ENCODE data around the gene HSPA1B.

The HSPA1B gene

GRCh38 chr6:31781244-31782125 lies 46.1 kb upstream of the HSPA1B start:
- DNase-seq (ENCODE audit: insufficient read length, low spot score) (no peak), FAIRE-seq (no peak)
- TF ChIP-seq CTCF (IDR thresholded peaks at IDR 0.05; ENCODE audit: insufficient read depth, missing control alignments) = no peak

GRCh38 chr6:31782126-31782855 lies 45.2 kb upstream of the HSPA1B start:
- no peak for FAIRE-seq

GRCh38 chr6:31784098-31784925 lies 43.2 kb upstream of the HSPA1B start:
- TF ChIP-seq CTCF (IDR thresholded peaks at IDR 0.05; ENCODE audit: insufficient read depth, missing control alignments) = no peak
- DNase-seq (ENCODE audit: insufficient read length, low spot score) (no peak), FAIRE-seq (no peak)

More at GRCh38 chr6:31782126-31782855, 45.2 kb upstream of the HSPA1B start:
- TF ChIP-seq CTCF (IDR thresholded peaks at IDR 0.05; ENCODE audit: insufficient read depth, missing control alignments) = no peak
- no peak for DNase-seq (ENCODE audit: insufficient read length, low spot score)

- no peak for TF ChIP-seq CTCF (IDR thresholded peaks at IDR 0.05; ENCODE audit: insufficient read depth, missing control alignments)
- no peak for DNase-seq (ENCODE audit: insufficient read length, low spot score)
- FAIRE-seq = no peak
Observed at GRCh38 chr6:31785475-31785874, 42.1 kb upstream of the HSPA1B start.

- FAIRE-seq (no peak), DNase-seq (ENCODE audit: insufficient read length, low spot score) (peak; percentile 92)
- TF ChIP-seq CTCF (IDR thresholded peaks at IDR 0.05; ENCODE audit: insufficient read depth, missing control alignments) = peak; percentile 63
Observed at GRCh38 chr6:31791324-31792089, 36.0 kb upstream of the HSPA1B start.

GRCh38 chr6:31792090-31792374 lies 35.5 kb upstream of the HSPA1B start:
- TF ChIP-seq CTCF (IDR thresholded peaks at IDR 0.05; ENCODE audit: insufficient read depth, missing control alignments) = no peak
- no peak for FAIRE-seq
- no peak for DNase-seq (ENCODE audit: insufficient read length, low spot score)

All from D721Med (cell line).